Sigmoid colon (tissue), 7 donors: Measurements from ENCODE around the gene RCN1. TPM values are rescaled to one million over a fixed set of nuclear protein-coding genes. Genes with fewer than 3 reads are reported as not detected.
"Not testable (repeated sequence)": the region's sequence is repeated elsewhere in the genome, so short reads cannot be mapped to it uniquely, and the experiment has no call there.

ENCODE experiments used
- DNase-seq: peaks from one replicate; pipeline ENCODE4 v3.0.0-alpha.2; 2019
- H3K27ac ChIP-seq, 4 donors: fragments of 200-600 bp; sonication (generic); one replicate each; pipeline ENCODE4 v1.5.1; 2016 to 2019; ENCODE audit warnings: mild to moderate bottlenecking in 1 of 4
- H3K27me3 ChIP-seq, 3 donors: fragments of 200-600 bp; sonication (generic); one replicate each; pipeline ENCODE4 v1.5.1; 2019; ENCODE audit warnings: mild to moderate bottlenecking in 1 of 3
- H3K36me3 ChIP-seq, 4 donors: fragments of 200-600 bp; sonication (generic); one replicate each; pipeline ENCODE4 v1.5.1; 2016 to 2019
- H3K4me1 ChIP-seq, 4 donors: fragments of 200-600 bp; sonication (generic); one replicate each; pipeline ENCODE4 v1.5.1; 2017 to 2019
- H3K4me3 ChIP-seq, 4 donors: fragments of 200-600 bp; sonication (generic); one replicate each; pipeline ENCODE4 v1.5.1; 2017 to 2019; ENCODE audit warnings: mild to moderate bottlenecking in 2 of 4, moderate library complexity in 1 of 4
- H3K9me3 ChIP-seq, 4 donors: fragments of 200-600 bp in 3 of 4; sonication (generic) in 3 of 4; one replicate each; pipeline versions ENCODE4 v1.5.1 to v1.6.1; 2013 to 2019
- EP300 ChIP-seq, 4 donors: sonication (generic); formaldehyde crosslinking; IDR thresholded peaks; one replicate each; pipeline ENCODE4 v1.6.1; 2017; ENCODE audit warnings: antibody characterized with exemption in 4 of 4
- POLR2A ChIP-seq, 2 donors: fragments of 450-650 bp; IDR thresholded peaks; one replicate each; pipeline ENCODE4 v1.6.1; 2016; ENCODE audit warnings: antibody characterized with exemption in 2 of 2, mild to moderate bottlenecking in 2 of 2, moderate library complexity in 2 of 2
- POLR2AphosphoS5 ChIP-seq, 4 donors: sonication (generic); formaldehyde crosslinking; IDR thresholded peaks; one replicate each; pipeline ENCODE4 v1.6.1; 2017; ENCODE audit warnings: antibody characterized with exemption in 4 of 4
- WGBS, 2 donors: extraction: QIAGEN DNeasy Blood & Tissue Kit; methylation state at CpG; one replicate each; pipeline ENCODE4 v1.1.7; 2013; 5-methylcytosine and 5-hydroxymethylcytosine counted together
- intact Hi-C: fragments of 100-400 bp; cut with DNase I; formaldehyde crosslinking; loops from one replicate; pipeline ENCODE4 v1.15.1; 2023
- polyA plus RNA-seq, 3 donors: library from polyadenylated mRNA; stranded (reverse); fragments of 200-250 nt; gene quantifications; one replicate each; pipeline ENCODE4 v1.2.3, GENCODE V29; 2013
- total RNA-seq, 4 donors: library from RNA; depleted of rRNA; stranded (reverse); fragments of >200 nt; gene quantifications; one replicate each; pipeline ENCODE4 v1.1.0, GENCODE V29; 2016
- TF ChIP-seq, protein P1 (sequence below), 4 experiments: fragments of 450-650 bp in 3 of 4; fragments of 200-600 bp in 1 of 4; IDR thresholded peaks; one replicate each; pipeline ENCODE4 v1.5.1; 2016 to 2019; ENCODE audit warnings: antibody characterized with exemption in 4 of 4, mild to moderate bottlenecking in 3 of 4, moderate library complexity in 2 of 4
- donor health status: healthy with polysubstance abuse.
- donor health status: Bipolar disorder and iron deficiency.
- donor health status: healthy.

Gene RCN1
- total and polyA plus RNA-seq, 7 donors, result 9.7 to 58.4 (median 34.1) TPM

DNA sequence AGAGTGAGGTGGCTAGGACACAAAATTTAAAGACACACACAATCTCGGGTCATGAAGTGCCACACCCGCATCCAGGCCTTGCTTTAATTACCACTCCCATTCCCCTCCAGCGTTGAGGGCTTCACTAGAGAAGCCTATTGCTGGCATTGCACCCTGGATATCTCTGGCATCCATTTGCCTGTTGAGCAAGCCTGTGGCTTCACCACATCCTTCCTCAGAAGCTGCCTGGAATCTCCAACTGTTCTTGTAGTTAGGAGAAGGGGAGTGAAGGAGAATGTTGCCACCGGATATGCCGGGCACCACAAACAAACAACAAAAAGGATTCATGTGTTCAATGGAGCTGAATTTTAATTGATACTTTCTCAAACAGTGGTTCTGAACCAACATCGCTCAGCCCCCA is 34.4 kb upstream of the RCN1 start:
- TF ChIP-seq, protein P1, sequence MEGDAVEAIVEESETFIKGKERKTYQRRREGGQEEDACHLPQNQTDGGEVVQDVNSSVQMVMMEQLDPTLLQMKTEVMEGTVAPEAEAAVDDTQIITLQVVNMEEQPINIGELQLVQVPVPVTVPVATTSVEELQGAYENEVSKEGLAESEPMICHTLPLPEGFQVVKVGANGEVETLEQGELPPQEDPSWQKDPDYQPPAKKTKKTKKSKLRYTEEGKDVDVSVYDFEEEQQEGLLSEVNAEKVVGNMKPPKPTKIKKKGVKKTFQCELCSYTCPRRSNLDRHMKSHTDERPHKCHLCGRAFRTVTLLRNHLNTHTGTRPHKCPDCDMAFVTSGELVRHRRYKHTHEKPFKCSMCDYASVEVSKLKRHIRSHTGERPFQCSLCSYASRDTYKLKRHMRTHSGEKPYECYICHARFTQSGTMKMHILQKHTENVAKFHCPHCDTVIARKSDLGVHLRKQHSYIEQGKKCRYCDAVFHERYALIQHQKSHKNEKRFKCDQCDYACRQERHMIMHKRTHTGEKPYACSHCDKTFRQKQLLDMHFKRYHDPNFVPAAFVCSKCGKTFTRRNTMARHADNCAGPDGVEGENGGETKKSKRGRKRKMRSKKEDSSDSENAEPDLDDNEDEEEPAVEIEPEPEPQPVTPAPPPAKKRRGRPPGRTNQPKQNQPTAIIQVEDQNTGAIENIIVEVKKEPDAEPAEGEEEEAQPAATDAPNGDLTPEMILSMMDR (IDR thresholded peaks at IDR 0.05), result no peak
- TF ChIP-seq POLR2AphosphoS5 (IDR thresholded peaks at IDR 0.05) (no peak), EP300 (IDR thresholded peaks at IDR 0.05) (no peak), POLR2A (IDR thresholded peaks at IDR 0.05) (no peak)
- DNase-seq, result no peak
- peaks cover 0 to 6% (median 0%) of the 10 kb centered on the region in 3 donors for H3K27me3 ChIP-seq
- no peaks in the 10 kb centered on the region for H3K9me3 ChIP-seq
- H3K4me1 ChIP-seq, result no peaks in the 10 kb centered on the region
- no peaks in the 10 kb centered on the region for H3K36me3 ChIP-seq
- H3K4me3 ChIP-seq, result no peak overlapping the region
- 50 to 57% methylated on average over 6 of the region's 6 CpGs for WGBS, 2 donors
- intact Hi-C loops, result no loop called here
- H3K27ac ChIP-seq, result no peak overlapping the region

DNA sequence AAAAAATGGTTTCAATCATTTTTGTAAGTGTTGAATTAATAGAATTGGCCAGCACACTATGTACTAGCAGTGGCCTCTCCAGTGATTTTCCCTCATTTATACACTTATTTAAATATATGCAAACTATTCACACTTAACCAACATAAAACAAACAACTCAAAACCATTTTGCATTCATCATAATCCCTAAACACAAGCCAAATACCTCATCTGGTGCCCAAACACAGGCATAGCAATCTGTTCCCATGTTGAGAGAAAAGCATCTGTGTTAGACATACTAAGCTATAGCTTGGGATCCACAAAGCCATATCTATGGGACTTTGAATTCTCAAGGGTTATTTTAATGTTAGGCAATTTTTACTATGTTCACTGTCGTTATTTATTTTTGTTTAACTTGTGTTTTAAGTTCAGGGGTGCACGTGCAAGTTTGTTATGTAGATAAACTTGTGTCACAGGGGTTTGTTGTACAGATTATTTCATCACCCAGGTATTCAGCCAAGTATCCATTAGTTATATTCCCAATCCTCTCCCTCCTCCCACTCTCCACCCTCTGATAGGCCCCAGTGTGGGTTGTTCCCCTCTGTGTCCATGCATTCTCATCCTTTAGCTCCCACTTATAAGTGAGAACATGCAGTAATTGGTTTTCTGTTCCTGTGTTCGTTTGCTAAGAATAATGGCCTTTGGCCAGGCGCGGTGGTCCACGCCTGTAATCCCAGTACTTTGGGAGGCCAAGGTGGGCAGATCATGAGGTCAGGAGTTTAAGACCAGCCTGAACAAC is 31.0 kb upstream of the RCN1 start:
- no peaks in the 10 kb centered on the region for H3K4me1 ChIP-seq

DNA sequence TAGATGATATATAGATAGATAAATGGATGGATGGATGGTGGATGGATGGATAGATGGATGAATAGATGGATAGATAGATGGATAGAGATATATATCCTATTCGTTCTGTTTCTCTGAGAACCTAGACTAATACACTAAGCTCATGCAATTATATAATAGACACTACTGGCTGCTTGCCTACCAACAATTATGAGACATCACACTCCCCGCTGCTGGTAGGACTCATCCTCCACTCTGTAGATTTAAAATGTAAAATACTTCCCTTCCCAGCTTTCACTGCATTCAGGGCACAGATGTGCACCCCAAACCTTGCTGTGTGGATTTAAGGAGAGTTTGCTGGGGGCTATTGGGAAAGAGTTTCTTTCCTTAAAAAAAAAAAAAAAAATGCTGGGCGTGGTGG is 28.3 kb upstream of the RCN1 start:
- Histone ChIP-seq H3K36me3 (no peaks in the 10 kb centered on the region), H3K27me3 (no peaks in the 10 kb centered on the region), H3K4me1 (no peaks in the 10 kb centered on the region), H3K9me3 (no peaks in the 10 kb centered on the region), H3K27ac (no peak overlapping the region), H3K4me3 (no peak overlapping the region)
- TF ChIP-seq, protein P1 (IDR thresholded peaks at IDR 0.05), result no peak
- TF ChIP-seq POLR2AphosphoS5 (IDR thresholded peaks at IDR 0.05), result no peak
- no peak for TF ChIP-seq EP300 (IDR thresholded peaks at IDR 0.05)
- no peak for TF ChIP-seq POLR2A (IDR thresholded peaks at IDR 0.05)
- intact Hi-C loops, result no loop called here
- 86 to 89% methylated on average over 3 of the region's 3 CpGs for WGBS, 2 donors
- no peak for DNase-seq

More for the DNA sequence above, 31.0 kb upstream of the RCN1 start:
- no peaks in the 10 kb centered on the region for H3K27me3 ChIP-seq
- H3K27ac ChIP-seq, result no peak overlapping the region
- no peaks in the 10 kb centered on the region for H3K36me3 ChIP-seq
- intact Hi-C loops, result no loop called here
- DNase-seq, result no peak
- TF ChIP-seq EP300 (IDR thresholded peaks at IDR 0.05) (no peak), POLR2A (IDR thresholded peaks at IDR 0.05) (no peak), POLR2AphosphoS5 (IDR thresholded peaks at IDR 0.05) (no peak)
- TF ChIP-seq, protein P1 (IDR thresholded peaks at IDR 0.05), result no peak
- H3K4me3 ChIP-seq, result no peak overlapping the region
- no peaks in the 10 kb centered on the region for H3K9me3 ChIP-seq
- WGBS, 2 donors, result 67 to 82% methylated on average over 6 of the region's 6 CpGs

DNA sequence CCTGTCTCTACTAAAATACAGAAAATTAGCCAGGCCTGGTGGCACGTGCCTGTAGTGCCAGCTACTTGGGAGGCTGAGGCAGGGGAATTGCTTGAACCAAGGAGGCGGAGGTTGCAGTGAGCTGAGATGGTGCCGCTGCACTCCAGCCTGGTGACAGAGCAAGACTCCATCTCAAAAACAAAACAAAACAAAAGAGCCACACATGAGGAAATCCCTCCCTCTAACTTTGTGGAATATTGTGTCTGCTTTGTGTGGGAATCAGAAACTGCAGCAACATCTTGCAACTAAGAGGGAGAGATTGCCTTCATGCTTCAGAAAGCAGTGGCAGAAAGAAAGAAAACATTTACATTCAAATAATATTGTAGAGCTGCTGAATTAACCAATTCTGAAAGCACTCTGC is 27.8 kb upstream of the RCN1 start:
- H3K4me1 ChIP-seq, H3K4me3 ChIP-seq, DNase-seq, intact Hi-C loops, H3K27ac ChIP-seq, H3K27me3 ChIP-seq, H3K36me3 ChIP-seq, H3K9me3 ChIP-seq: not testable (repeated sequence)
- 87% methylated on average over 3 of the region's 3 CpGs for WGBS, 2 donors

DNA sequence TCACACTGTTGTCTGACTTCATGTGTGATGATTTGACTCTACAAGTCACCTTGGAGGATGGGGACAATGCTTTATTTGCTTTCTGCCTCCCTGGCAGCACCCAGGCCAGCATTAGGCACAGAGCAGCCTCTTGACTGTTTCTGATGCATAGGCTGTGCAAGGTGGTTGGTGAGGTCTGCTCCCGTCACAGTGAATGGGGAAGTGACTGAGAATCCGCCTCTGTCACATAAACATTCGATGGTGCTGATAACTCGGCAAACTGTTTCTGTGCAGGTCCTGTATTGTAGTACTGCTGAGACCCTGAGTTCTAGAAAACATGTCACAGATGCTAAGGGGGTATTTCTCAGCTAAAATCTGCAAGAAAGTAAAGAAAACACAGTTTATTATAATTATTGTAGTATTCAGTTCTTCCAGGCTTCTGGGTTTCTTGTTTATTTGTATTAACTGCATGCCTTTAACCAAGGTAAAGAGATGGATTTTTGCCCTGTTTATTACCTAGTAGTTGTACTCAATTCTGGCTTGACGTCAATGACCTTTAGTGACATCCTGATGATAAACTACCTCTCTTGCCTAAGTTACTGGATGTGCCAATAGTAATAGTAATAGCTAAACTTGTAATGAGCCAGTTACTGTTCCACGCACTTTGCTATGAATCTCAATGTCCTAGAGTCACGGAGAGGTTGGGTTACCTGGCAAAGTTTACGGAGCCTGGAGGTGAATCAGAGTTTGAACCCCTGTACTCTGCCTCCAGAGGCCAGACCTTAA is 24.8 kb upstream of the RCN1 start:
- DNase-seq, result no peak
- Histone ChIP-seq H3K36me3 (no peaks in the 10 kb centered on the region), H3K9me3 (no peaks in the 10 kb centered on the region), H3K27me3 (no peaks in the 10 kb centered on the region), H3K4me1 (no peaks in the 10 kb centered on the region), H3K27ac (no peak overlapping the region), H3K4me3 (no peak overlapping the region)
- TF ChIP-seq, protein P1 (IDR thresholded peaks at IDR 0.05), result no peak
- TF ChIP-seq POLR2A (IDR thresholded peaks at IDR 0.05) (no peak), EP300 (IDR thresholded peaks at IDR 0.05) (no peak), POLR2AphosphoS5 (IDR thresholded peaks at IDR 0.05) (no peak)
- intact Hi-C loops, result no loop called here
- WGBS, 2 donors, result 66 to 77% methylated on average over 8 of the region's 8 CpGs
